ENCODE measurements around the gene PRUNE2.

Gene PRUNE2

DNA sequence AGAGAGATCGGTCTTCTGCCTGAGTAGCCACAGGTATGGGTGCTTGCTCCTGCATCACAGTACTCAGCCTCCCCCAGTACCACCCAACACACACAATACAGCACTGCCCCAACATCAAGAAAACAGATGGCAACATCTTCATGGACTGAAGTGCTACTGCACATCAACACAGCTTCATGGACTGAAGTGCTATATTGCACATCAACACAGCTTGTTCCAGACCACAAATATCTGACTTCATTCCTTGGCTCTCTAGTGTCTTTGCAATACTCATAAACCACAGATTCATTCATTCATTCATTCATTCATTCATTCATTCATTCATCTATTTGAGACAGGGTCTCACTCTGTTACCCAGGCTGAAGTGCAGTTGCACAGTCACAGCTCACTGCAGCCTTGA lies 172.8 kb downstream of the PRUNE2 start:
- Histone ChIP-seq H3K27ac (no peak overlapping the region), H3K9me3 (no peaks in the 10 kb centered on the region), H3K4me1 (no peaks in the 10 kb centered on the region), H3K36me3 (peaks cover 0 to under 1% (median 0%) of the 10 kb centered on the region in 3 donors), H3K27me3 (no peaks in the 10 kb centered on the region), H3K4me3 (no peak overlapping the region)
- TF ChIP-seq, protein P1, sequence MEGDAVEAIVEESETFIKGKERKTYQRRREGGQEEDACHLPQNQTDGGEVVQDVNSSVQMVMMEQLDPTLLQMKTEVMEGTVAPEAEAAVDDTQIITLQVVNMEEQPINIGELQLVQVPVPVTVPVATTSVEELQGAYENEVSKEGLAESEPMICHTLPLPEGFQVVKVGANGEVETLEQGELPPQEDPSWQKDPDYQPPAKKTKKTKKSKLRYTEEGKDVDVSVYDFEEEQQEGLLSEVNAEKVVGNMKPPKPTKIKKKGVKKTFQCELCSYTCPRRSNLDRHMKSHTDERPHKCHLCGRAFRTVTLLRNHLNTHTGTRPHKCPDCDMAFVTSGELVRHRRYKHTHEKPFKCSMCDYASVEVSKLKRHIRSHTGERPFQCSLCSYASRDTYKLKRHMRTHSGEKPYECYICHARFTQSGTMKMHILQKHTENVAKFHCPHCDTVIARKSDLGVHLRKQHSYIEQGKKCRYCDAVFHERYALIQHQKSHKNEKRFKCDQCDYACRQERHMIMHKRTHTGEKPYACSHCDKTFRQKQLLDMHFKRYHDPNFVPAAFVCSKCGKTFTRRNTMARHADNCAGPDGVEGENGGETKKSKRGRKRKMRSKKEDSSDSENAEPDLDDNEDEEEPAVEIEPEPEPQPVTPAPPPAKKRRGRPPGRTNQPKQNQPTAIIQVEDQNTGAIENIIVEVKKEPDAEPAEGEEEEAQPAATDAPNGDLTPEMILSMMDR (IDR thresholded peaks at IDR 0.05) = no peak
- no peak for DNase-seq
- intact Hi-C loops (cut with DNase I; ENCODE audit: low total_unique reads) = no loop called here

DNA sequence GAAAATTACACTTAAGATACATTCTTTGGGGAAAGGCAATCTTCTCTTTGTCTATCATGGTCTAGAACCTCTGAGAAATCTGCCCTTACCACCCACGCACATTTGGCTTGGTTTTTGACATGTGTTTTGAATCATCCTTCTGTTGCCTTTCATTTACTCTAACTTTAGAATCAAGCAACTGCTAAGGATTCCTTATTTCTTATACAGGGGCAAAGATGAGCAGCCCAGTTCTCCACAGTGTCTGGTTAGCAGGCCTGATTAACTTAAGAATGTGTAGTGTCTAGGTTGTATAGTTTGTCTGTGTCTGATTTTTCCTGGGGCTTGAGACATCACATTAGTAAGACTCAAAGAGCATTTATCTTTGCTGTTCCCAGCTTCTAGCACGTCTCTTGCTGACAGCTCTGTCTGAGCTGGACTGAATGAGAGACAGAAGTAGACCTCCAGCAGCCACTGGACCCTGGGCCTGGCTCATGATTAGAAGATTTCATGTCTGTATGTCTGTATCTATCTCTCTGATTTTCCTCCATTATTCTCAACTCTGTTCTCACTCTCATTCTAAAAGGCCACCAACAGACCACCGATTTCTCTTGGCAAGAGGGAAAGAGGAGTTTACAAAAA lies 173.5 kb downstream of the PRUNE2 start:
- intact Hi-C loops (cut with DNase I; ENCODE audit: low total_unique reads) = no loop called here
- H3K27me3 ChIP-seq = no peaks in the 10 kb centered on the region
- no peaks in the 10 kb centered on the region for H3K9me3 ChIP-seq
- no peak for DNase-seq
- H3K4me3 ChIP-seq = no peak overlapping the region
- no peaks in the 10 kb centered on the region for H3K36me3 ChIP-seq
- no peaks in the 10 kb centered on the region for H3K4me1 ChIP-seq
- TF ChIP-seq, protein P1 (IDR thresholded peaks at IDR 0.05) = no peak
- no peak overlapping the region for H3K27ac ChIP-seq

DNA sequence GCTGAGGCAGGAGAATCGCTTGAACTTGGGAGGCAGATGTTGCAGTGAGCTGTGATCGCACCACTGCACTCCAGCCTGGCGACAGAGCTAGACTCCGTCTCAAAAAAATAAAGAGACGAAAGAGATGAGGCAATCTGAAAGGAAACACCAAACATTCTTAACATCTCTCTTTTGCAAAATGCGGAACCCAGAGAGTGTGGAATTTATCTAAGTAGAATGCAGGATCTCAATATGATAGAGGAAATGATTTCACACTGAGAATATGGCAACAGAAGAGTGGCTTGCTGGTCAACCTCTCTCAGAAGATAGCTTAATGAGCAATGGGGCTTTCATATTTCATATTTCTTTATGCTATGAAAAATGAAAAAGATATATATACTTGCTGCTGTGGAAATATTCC lies 175.1 kb downstream of the PRUNE2 start:
- TF ChIP-seq, protein P1 (IDR thresholded peaks at IDR 0.05) = no peak
- H3K4me1 ChIP-seq = peaks cover 0 to 8% (median 0%) of the 10 kb centered on the region in 4 donors

DNA sequence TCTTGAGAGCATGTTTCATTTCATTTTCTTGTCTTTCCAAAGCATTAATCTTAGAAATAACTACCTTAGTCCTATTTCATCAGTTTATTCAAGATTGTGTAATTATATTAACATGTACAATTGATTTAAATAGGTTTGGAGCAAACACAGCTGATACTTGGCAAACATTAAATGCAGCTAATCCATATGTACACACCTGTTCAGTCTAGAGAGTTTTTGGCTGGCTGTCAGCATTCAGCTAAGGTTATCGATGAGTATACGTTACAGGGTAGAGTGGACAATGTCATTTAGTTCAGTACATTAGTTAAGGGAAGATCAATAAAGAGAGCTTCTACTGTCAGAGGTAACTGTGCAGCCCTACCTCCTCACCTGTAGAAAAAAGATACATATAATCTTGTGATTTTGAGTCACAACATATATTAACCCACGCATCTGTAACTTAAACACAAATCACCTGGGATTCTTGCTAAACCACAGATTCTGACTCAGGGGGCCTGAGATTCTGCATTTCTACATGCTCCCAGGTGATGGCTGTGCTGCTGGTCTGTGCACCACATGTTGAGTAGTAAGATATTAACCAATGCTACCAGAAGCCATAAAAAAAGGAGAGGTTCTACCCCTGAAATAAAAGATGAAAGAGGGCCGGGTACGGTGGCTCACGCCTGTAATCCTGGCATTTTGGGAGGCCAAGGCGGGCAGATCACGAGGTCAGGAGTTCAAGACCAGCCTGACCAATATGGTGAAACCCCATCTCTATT lies 175.8 kb downstream of the PRUNE2 start:
- H3K36me3 ChIP-seq = no peaks in the 10 kb centered on the region
- intact Hi-C loops (cut with DNase I; ENCODE audit: low total_unique reads) = no loop called here
- DNase-seq = no peak
- no peaks in the 10 kb centered on the region for H3K9me3 ChIP-seq
- no peaks in the 10 kb centered on the region for H3K27me3 ChIP-seq
- H3K27ac ChIP-seq = no peak overlapping the region
- TF ChIP-seq, protein P1 (IDR thresholded peaks at IDR 0.05) = no peak
- H3K4me1 ChIP-seq = peaks cover 0 to 8% (median 0%) of the 10 kb centered on the region in 4 donors
- no peak overlapping the region for H3K4me3 ChIP-seq

More for the DNA sequence above, 175.1 kb downstream of the PRUNE2 start:
- Histone ChIP-seq H3K9me3 (no peaks in the 10 kb centered on the region), H3K4me3 (no peak overlapping the region), H3K36me3 (no peaks in the 10 kb centered on the region), H3K27me3 (no peaks in the 10 kb centered on the region), H3K27ac (no peak overlapping the region)
- DNase-seq = no peak
- intact Hi-C loops (cut with DNase I; ENCODE audit: low total_unique reads) = no loop called here

DNA sequence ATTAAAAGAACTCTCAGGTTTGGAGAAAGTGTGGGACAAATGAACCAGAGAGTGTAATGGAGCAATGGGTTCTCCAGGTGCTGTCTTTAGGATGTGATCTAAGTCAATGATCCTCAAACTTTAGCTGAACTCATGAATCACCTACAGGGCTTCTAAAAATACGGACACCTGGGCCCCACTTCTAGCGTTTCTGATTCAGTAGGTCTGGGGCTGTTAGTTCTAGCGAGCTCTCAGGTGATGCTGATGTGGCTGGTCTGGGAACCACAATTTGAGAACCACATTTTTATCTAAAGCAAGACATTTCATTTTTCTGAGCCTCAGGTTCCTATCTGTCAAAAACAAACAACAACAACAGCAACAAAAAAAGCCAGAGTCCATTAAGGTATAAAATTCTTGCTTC lies 176.8 kb downstream of the PRUNE2 start:
- no peak overlapping the region for H3K4me3 ChIP-seq
- H3K9me3 ChIP-seq = no peaks in the 10 kb centered on the region
- intact Hi-C loops (cut with DNase I; ENCODE audit: low total_unique reads) = no loop called here
- H3K36me3 ChIP-seq = no peaks in the 10 kb centered on the region
- no peaks in the 10 kb centered on the region for H3K27me3 ChIP-seq
- H3K4me1 ChIP-seq = peaks cover 0 to 8% (median 0%) of the 10 kb centered on the region in 4 donors
- H3K27ac ChIP-seq = no peak overlapping the region
- TF ChIP-seq, protein P1 (IDR thresholded peaks at IDR 0.05) = no peak
- no peak for DNase-seq
